CD4-positive, alpha-beta T cell (primary cell): Measurements from ENCODE around the gene MMS19. TPM values are rescaled to one million over a fixed set of nuclear protein-coding genes. Genes with fewer than 3 reads are reported as not detected.

Experiments used
- ATAC-seq: fragments of 200-7000 bp; cut with Tn5 transposase; one replicate; pipeline ENCODE4 v1.10.0; 2022; ENCODE audit warnings: mild to moderate bottlenecking; ENCODE audit not compliant: poor library complexity
- CTCF ChIA-PET: fragments of 350-600 bp; sonication (Branson Sonifier 250); formaldehyde crosslinking; loops from one replicate; lab custom pipeline; 2021; ENCODE audit warnings: antibody characterized with exemption, inconsistent platforms; lab: Charles Lee
- POLR2A ChIA-PET: fragments of 350-600 bp; sonication (Branson Sonifier 250); formaldehyde crosslinking; loops from one replicate; lab custom pipeline; 2021; ENCODE audit warnings: antibody characterized with exemption, inconsistent platforms; lab: Charles Lee
- DNase-seq, 14 experiments: peaks; one replicate each; pipeline ENCODE4 v3.0.0-alpha.2; 2013 to 2020; ENCODE audit warnings: mixed read lengths in 2 of 14
- H3K27ac ChIP-seq, 2 donors: one replicate each; pipeline versions ENCODE4 v1.5.1 to v1.7.0; 2013; ENCODE audit warnings: low read length in 2 of 2, low read depth in 1 of 2, mild to moderate bottlenecking in 1 of 2
- H3K27me3 ChIP-seq, 2 experiments: 1 replicate in 1 of 2; 2 replicates in 1 of 2; pipeline versions ENCODE4 v1.6.1 to v1.7.0; 2013; ENCODE audit warnings: low read length in 2 of 2, control low read depth in 1 of 2, mild to moderate bottlenecking in 1 of 2, moderate library complexity in 1 of 2; ENCODE audit not compliant: insufficient read depth in 2 of 2, control insufficient read depth in 1 of 2
- H3K36me3 ChIP-seq: one replicate; pipeline ENCODE4 v1.6.1; 2013; ENCODE audit warnings: low read length, control low read depth; ENCODE audit not compliant: insufficient read depth
- H3K4me1 ChIP-seq: one replicate; pipeline ENCODE4 v1.6.1; 2013; ENCODE audit warnings: low read length, control low read depth; ENCODE audit not compliant: insufficient read depth
- H3K4me3 ChIP-seq: one replicate; pipeline ENCODE4 v1.5.1; 2013; ENCODE audit warnings: mild to moderate bottlenecking, low read length, moderate library complexity
- H3K9me3 ChIP-seq, 2 experiments: 1 replicate in 1 of 2; 2 replicates in 1 of 2; pipeline versions ENCODE4 v1.6.1 to v1.7.0; 2013; ENCODE audit warnings: low read length in 2 of 2, mild to moderate bottlenecking in 2 of 2, control low read depth in 1 of 2, moderate library complexity in 1 of 2; ENCODE audit not compliant: control insufficient read depth in 1 of 2, insufficient read depth in 1 of 2
- H3K27ac Mint-ChIP-seq: one replicate; pipeline ENCODE4 v1.8.0; 2020; ENCODE audit warnings: mixed read lengths
- H3K27me3 Mint-ChIP-seq: one replicate; pipeline ENCODE4 v1.8.0; 2021; ENCODE audit warnings: mixed read lengths
- H3K36me3 Mint-ChIP-seq: one replicate; pipeline ENCODE4 v1.8.0; 2021; ENCODE audit warnings: low read depth, mixed read lengths
- H3K4me1 Mint-ChIP-seq: one replicate; pipeline ENCODE4 v1.8.0; 2021; ENCODE audit warnings: low read depth, mixed read lengths
- H3K4me3 Mint-ChIP-seq: one replicate; pipeline ENCODE4 v1.8.0; 2020; ENCODE audit warnings: mild to moderate bottlenecking, mixed read lengths
- H3K9me3 Mint-ChIP-seq: one replicate; pipeline ENCODE4 v1.8.0; 2020; ENCODE audit warnings: mixed read lengths
- CTCF ChIP-seq: fragments of 200-600 bp; IDR thresholded peaks from one replicate; pipeline ENCODE4 v1.8.0; 2022; ENCODE audit warnings: antibody characterized with exemption, mild to moderate bottlenecking
- intact Hi-C, 2 experiments: fragments of 100-400 bp; cut with DNase I in 1 of 2; cut with micrococcal nuclease in 1 of 2; formaldehyde crosslinking; loops; one replicate each; pipeline versions ENCODE4 v1.15.1 to v1.9.0; 2023 to 2025; cut with DNase I, micrococcal nuclease
- total RNA-seq, 174 experiments: library from RNA in 2 of 174; stranded (reverse) in 2 of 174; gene quantifications; one replicate each; pipeline ENCODE4 v1.2.3 and lab custom pipeline; 2021 to 2026

MMS19 gene
- total RNA-seq, 2 experiments from 2014 or later = 58.4 to 65.7 TPM

DNA sequence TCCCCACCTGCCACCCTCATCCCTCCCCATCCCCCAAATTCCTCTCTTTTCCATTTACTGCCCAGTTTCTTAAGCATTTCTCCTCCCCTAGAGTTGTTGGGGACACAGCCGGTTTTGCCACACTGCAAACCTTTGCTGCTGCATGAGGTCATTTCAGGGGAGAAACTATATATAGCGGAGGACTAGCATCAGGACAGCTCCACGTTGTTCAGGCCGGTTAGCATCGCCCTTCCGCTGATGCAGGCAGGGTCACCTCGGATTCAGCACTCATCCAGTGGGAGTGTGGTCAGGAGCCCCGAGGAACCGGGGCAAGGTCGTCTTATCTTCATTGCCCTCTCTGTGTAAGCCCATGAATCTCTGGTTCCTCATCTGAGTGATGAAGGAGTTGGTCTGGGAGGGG is 16.1 kb upstream of the MMS19 start:
- no peak for TF ChIP-seq CTCF
- H3K4me1 Mint-ChIP-seq = no peaks in the 10 kb centered on the region
- DNase-seq (no peak), ATAC-seq (no peak)
- no peaks in the 10 kb centered on the region for H3K27me3 Mint-ChIP-seq
- ChIA-PET CTCF (no interaction called here), POLR2A (no interaction called here)
- H3K27ac Mint-ChIP-seq = no peak overlapping the region
- Histone ChIP-seq H3K9me3 (no peaks in the 10 kb centered on the region), H3K4me1 (no peaks in the 10 kb centered on the region), H3K36me3 (no peaks in the 10 kb centered on the region), H3K27ac (no peak overlapping the region), H3K4me3 (no peak overlapping the region), H3K27me3 (peaks cover 0 to 5% of the 10 kb centered on the region in 2 experiments)
- no peaks in the 10 kb centered on the region for H3K9me3 Mint-ChIP-seq
- no peaks in the 10 kb centered on the region for H3K36me3 Mint-ChIP-seq
- intact Hi-C loops = no loop called here
- H3K4me3 Mint-ChIP-seq = no peak overlapping the region

- H3K36me3 Mint-ChIP-seq = no peaks in the 10 kb centered on the region
- no peaks in the 10 kb centered on the region for H3K4me1 Mint-ChIP-seq
- no peaks in the 10 kb centered on the region for H3K9me3 ChIP-seq
- no peak for DNase-seq
- no peak for ATAC-seq
- intact Hi-C loops = no loop called here
- peaks cover 0 to 5% of the 10 kb centered on the region in 2 experiments for H3K27me3 ChIP-seq
- no peak for TF ChIP-seq CTCF
- H3K27me3 Mint-ChIP-seq = no peaks in the 10 kb centered on the region
- H3K4me3 ChIP-seq = no peak overlapping the region
- no peaks in the 10 kb centered on the region for H3K9me3 Mint-ChIP-seq
- no peak overlapping the region for H3K27ac Mint-ChIP-seq
- H3K4me3 Mint-ChIP-seq = no peak overlapping the region
- POLR2A ChIA-PET = no interaction called here
- no peaks in the 10 kb centered on the region for H3K36me3 ChIP-seq
- no peaks in the 10 kb centered on the region for H3K4me1 ChIP-seq
- H3K27ac ChIP-seq = no peak overlapping the region
- CTCF ChIA-PET = no interaction called here
Measured at GRCh38 chr10:97512993-97513392, 14.8 kb upstream of the MMS19 start.

DNA sequence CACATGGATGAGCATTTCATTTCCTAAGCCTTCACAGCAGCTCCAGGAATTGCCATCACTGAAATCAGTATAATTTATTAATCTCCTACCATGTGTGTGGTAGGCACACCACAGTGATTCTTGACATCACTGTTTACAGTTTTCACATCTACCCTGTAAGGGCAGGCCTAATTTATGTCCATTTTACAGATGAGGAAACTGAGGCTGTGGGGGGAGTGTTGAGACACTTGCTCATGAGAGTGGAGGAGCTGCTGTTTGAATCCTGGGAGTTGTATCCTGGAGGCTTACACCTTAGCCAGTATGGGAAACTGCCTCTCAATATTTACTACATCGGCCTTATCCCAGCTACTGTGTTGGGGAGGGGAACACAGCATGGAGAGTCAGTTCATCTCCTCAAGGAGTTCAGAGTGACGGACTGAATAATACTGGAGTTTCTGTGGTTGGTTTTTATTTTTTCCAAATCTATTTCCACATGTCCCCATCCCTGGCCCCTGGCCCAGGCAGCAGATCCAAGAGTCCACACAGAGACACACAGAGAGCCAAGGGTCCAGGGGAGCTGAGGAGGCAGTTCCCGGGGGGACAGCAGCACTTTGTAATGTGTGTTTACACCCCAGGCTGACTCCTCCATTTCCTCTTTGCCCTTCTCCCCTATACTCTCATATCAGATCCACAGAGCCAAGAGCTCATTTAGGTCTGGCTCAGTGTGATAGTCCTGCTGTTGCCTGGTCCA is 13.7 kb upstream of the MMS19 start:
- Mint-ChIP-seq H3K27me3 (no peaks in the 10 kb centered on the region), H3K9me3 (no peaks in the 10 kb centered on the region), H3K27ac (no peak overlapping the region), H3K4me1 (no peaks in the 10 kb centered on the region), H3K4me3 (no peak overlapping the region), H3K36me3 (no peaks in the 10 kb centered on the region)
- ATAC-seq (no peak), DNase-seq (no peak)
- H3K27me3 ChIP-seq = peaks cover 0 to 8% of the 10 kb centered on the region in 2 experiments
- no peaks in the 10 kb centered on the region for H3K4me1 ChIP-seq
- no peaks in the 10 kb centered on the region for H3K36me3 ChIP-seq
- intact Hi-C loops = no loop called here
- no peak overlapping the region for H3K4me3 ChIP-seq
- no peak overlapping the region for H3K27ac ChIP-seq
- H3K9me3 ChIP-seq = no peaks in the 10 kb centered on the region
- CTCF ChIA-PET = no interaction called here
- POLR2A ChIA-PET = no interaction called here
- TF ChIP-seq CTCF = no peak
